ENCODE measurements around the gene ANTXRL. TPM values are rescaled to one million over a fixed set of nuclear protein-coding genes. Genes with fewer than 3 reads are reported as not detected.

ANTXRL gene
- total RNA-seq, 2 experiments from 2014 or later = not detected

DNA sequence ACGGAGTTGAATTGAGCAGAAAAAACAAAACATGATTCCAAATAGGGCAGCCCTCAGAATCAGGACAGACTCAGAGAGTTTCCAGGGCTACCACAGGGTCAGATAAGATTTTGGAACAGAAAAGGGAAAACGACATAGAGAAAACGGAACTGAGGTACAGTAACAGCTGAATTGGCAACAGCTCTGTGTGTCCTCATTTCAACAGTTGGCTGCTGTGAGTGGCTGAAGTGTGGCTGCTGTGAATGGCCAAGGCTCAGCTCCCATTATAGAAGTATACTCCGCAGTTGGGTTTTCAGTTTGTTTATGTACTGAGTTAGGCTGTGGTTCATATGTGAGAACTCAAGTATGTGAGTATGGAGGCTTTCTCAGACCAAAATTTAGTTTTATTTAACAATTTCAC, 32.0 kb downstream of the ANTXRL start:
- no peak overlapping the region for H3K4me3 ChIP-seq (ENCODE audit: low read length)
- no peak overlapping the region for H3K27ac ChIP-seq (ENCODE audit: low read depth in 1 of 2, low read length in 2 of 2)
- no peaks in the 10 kb centered on the region for H3K9me3 ChIP-seq (ENCODE audit: control insufficient read depth in 1 of 2, insufficient read depth in 1 of 2, low read length in 2 of 2)
- Mint-ChIP-seq H3K27me3 (no peaks in the 10 kb centered on the region), H3K36me3 (ENCODE audit: low read depth) (no peaks in the 10 kb centered on the region), H3K4me3 (no peak overlapping the region), H3K4me1 (ENCODE audit: low read depth) (no peaks in the 10 kb centered on the region), H3K9me3 (no peaks in the 10 kb centered on the region), H3K27ac (no peak overlapping the region)
- H3K4me1 ChIP-seq (ENCODE audit: insufficient read depth, low read length) = no peaks in the 10 kb centered on the region
- ChIA-PET POLR2A (no interaction called here), CTCF (no interaction called here)
- no peaks in the 10 kb centered on the region for H3K36me3 ChIP-seq (ENCODE audit: insufficient read depth, low read length)
- ATAC-seq (ENCODE audit: poor library complexity) (no peak), DNase-seq (no peak)
- TF ChIP-seq, protein P1, sequence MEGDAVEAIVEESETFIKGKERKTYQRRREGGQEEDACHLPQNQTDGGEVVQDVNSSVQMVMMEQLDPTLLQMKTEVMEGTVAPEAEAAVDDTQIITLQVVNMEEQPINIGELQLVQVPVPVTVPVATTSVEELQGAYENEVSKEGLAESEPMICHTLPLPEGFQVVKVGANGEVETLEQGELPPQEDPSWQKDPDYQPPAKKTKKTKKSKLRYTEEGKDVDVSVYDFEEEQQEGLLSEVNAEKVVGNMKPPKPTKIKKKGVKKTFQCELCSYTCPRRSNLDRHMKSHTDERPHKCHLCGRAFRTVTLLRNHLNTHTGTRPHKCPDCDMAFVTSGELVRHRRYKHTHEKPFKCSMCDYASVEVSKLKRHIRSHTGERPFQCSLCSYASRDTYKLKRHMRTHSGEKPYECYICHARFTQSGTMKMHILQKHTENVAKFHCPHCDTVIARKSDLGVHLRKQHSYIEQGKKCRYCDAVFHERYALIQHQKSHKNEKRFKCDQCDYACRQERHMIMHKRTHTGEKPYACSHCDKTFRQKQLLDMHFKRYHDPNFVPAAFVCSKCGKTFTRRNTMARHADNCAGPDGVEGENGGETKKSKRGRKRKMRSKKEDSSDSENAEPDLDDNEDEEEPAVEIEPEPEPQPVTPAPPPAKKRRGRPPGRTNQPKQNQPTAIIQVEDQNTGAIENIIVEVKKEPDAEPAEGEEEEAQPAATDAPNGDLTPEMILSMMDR (IDR thresholded peaks at IDR 0.05) = no peak
- intact Hi-C loops (cut with DNase I, micrococcal nuclease) = no loop called here
- no peaks in the 10 kb centered on the region for H3K27me3 ChIP-seq (ENCODE audit: control insufficient read depth in 1 of 2, insufficient read depth in 2 of 2, low read length in 2 of 2)

DNA sequence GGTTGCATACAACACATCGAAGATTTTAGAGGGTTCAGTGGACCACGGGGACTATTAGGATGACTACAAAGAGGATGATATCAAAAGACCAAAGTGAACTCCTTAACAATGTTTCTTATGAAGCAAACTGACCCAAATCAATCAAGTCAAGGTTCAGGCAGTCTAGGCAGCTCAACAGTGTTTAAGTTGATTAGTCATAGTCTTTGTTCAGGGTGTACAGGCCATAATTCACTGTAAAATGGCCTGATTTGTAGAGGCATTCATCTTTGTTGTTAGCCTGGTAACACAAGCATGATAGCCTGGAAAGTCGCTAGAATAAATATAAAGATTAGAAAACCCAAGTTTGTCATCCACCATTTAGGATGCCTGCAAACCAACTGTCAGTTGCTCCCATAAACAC, 32.6 kb downstream of the ANTXRL start:
- no peaks in the 10 kb centered on the region for H3K36me3 Mint-ChIP-seq (ENCODE audit: low read depth)
- Histone ChIP-seq H3K27ac (ENCODE audit: low read depth in 1 of 2, low read length in 2 of 2) (no peak overlapping the region), H3K9me3 (ENCODE audit: control insufficient read depth in 1 of 2, insufficient read depth in 1 of 2, low read length in 2 of 2) (no peaks in the 10 kb centered on the region), H3K36me3 (ENCODE audit: insufficient read depth, low read length) (no peaks in the 10 kb centered on the region), H3K27me3 (ENCODE audit: control insufficient read depth in 1 of 2, insufficient read depth in 2 of 2, low read length in 2 of 2) (no peaks in the 10 kb centered on the region), H3K4me1 (ENCODE audit: insufficient read depth, low read length) (no peaks in the 10 kb centered on the region), H3K4me3 (ENCODE audit: low read length) (no peak overlapping the region)
- CTCF ChIA-PET = no interaction called here
- no peak for ATAC-seq (ENCODE audit: poor library complexity)
- TF ChIP-seq, protein P1 (IDR thresholded peaks at IDR 0.05) = no peak
- no peaks in the 10 kb centered on the region for H3K4me1 Mint-ChIP-seq (ENCODE audit: low read depth)
- H3K27me3 Mint-ChIP-seq = no peaks in the 10 kb centered on the region
- POLR2A ChIA-PET = no interaction called here
- no peak overlapping the region for H3K4me3 Mint-ChIP-seq
- H3K9me3 Mint-ChIP-seq = no peaks in the 10 kb centered on the region
- DNase-seq = no peak
- intact Hi-C loops (cut with DNase I, micrococcal nuclease) = no loop called here
- H3K27ac Mint-ChIP-seq = no peak overlapping the region

DNA sequence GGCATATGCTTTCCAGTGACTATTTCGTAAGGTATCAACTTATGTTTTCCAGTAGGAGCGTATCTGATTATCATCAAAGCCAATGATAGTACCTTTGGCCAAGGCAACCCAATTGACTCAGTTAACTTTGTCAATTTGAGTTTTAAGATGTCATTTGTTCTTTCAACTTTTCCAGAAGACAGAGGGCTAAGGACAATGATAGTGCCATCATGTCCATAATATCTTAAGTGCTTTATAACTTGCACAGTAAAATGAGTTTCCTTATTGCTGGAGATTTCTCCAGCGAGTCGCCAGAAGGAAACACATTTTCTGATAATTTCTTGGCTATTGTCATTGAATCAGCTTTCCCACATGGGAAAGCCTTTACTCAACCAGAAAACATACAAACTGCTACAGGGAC, 35.0 kb downstream of the ANTXRL start:
- Histone ChIP-seq H3K4me3 (ENCODE audit: low read length) (no peak overlapping the region), H3K36me3 (ENCODE audit: insufficient read depth, low read length) (no peaks in the 10 kb centered on the region), H3K9me3 (ENCODE audit: control insufficient read depth in 1 of 2, insufficient read depth in 1 of 2, low read length in 2 of 2) (no peaks in the 10 kb centered on the region), H3K27me3 (ENCODE audit: control insufficient read depth in 1 of 2, insufficient read depth in 2 of 2, low read length in 2 of 2) (no peaks in the 10 kb centered on the region), H3K27ac (ENCODE audit: low read depth in 1 of 2, low read length in 2 of 2) (no peak overlapping the region), H3K4me1 (ENCODE audit: insufficient read depth, low read length) (no peaks in the 10 kb centered on the region)
- intact Hi-C loops (cut with DNase I, micrococcal nuclease) = loop anchor here in 1 of 2 experiments (5.0 kb wide), 1 partner anchor 94 kb away; no protein-coding TSS in a partner anchor
- CTCF ChIA-PET = no interaction called here
- Mint-ChIP-seq H3K36me3 (ENCODE audit: low read depth) (no peaks in the 10 kb centered on the region), H3K4me1 (ENCODE audit: low read depth) (no peaks in the 10 kb centered on the region), H3K27ac (no peak overlapping the region), H3K4me3 (no peak overlapping the region), H3K9me3 (no peaks in the 10 kb centered on the region), H3K27me3 (no peaks in the 10 kb centered on the region)
- DNase-seq = no peak
- POLR2A ChIA-PET = interaction anchor here (0.6 kb wide), 1 partner anchor 103 kb away, joined by 3 read pairs; no protein-coding TSS in a partner anchor
- ATAC-seq (ENCODE audit: poor library complexity) = no peak
- TF ChIP-seq, protein P1 (IDR thresholded peaks at IDR 0.05) = no peak

Data from CD4-positive, alpha-beta T cell (primary cell).